HepG2 (cell line): Measurements from ENCODE around the gene PSMB10. TPM values are rescaled to one million over a fixed set of nuclear protein-coding genes. Genes with fewer than 3 reads are reported as not detected.

Source experiments
- ARNT2 ChIP-seq: sonication (generic); formaldehyde crosslinking; IDR thresholded peaks from 2 replicates; pipeline ENCODE4 v1.8.0; 2022; ENCODE audit warnings: mild to moderate bottlenecking, low read depth, missing genetic modification reagents, moderate library complexity
- ASH2L ChIP-seq: fragments of 300-600, 200-600 bp; sonication (generic); IDR thresholded peaks from 2 replicates; pipeline ENCODE4 v1.7.0; 2017; ENCODE audit warnings: low read depth, mild to moderate bottlenecking, moderate library complexity, mixed read lengths, low read length; ENCODE audit not compliant: insufficient read length
- ELF3 ChIP-seq: IDR thresholded peaks from 2 replicates; pipeline ENCODE4 v1.6.1; 2016; ENCODE audit warnings: missing genetic modification reagents, missing compliant biosample characterization
- FOSL1 ChIP-seq: sonication (generic); formaldehyde crosslinking; IDR thresholded peaks from 2 replicates; pipeline ENCODE4 v1.9.0; 2021; ENCODE audit warnings: missing genetic modification reagents, borderline replicate concordance
- GABPB1 ChIP-seq: IDR thresholded peaks from 2 replicates; pipeline ENCODE4 v1.6.1; 2016; ENCODE audit warnings: mild to moderate bottlenecking, missing genetic modification reagents, moderate library complexity, missing compliant biosample characterization
- GATAD1 ChIP-seq: IDR thresholded peaks from 2 replicates; pipeline ENCODE4 v1.6.1; 2016; ENCODE audit warnings: missing genetic modification reagents, missing compliant biosample characterization
- GATAD2A ChIP-seq: IDR thresholded peaks from 2 replicates; pipeline ENCODE4 v1.6.1; 2016
- GTF2F1 ChIP-seq: fragments of 150-350 bp; IDR thresholded peaks from 2 replicates; pipeline ENCODE4 v1.6.1; 2014; ENCODE audit warnings: low read length
- HNRNPH1 ChIP-seq: fragments of 200-400 bp; formaldehyde crosslinking; optimal IDR thresholded peaks from 2 replicates; pipeline ENCODE3; 2017; ENCODE audit warnings: mild to moderate bottlenecking, low read depth, low read length
- HOXA3 ChIP-seq: sonication (generic); formaldehyde crosslinking; IDR thresholded peaks from 2 replicates; pipeline ENCODE4 v1.5.0; 2020; ENCODE audit warnings: missing genetic modification reagents
- MYC ChIP-seq: sonication (generic); formaldehyde crosslinking; IDR thresholded peaks from 2 replicates; pipeline ENCODE4 v1.9.0; 2021; ENCODE audit warnings: missing genetic modification reagents, borderline replicate concordance
- NBN ChIP-seq: fragments of 450-650 bp; conservative IDR thresholded peaks from 2 replicates; pipeline ENCODE4 v1.6.1; 2017
- SIN3B ChIP-seq: fragments of 150-350 bp; IDR thresholded peaks from 2 replicates; pipeline ENCODE4 v1.6.1; 2014; ENCODE audit warnings: low read length
- SMC3 ChIP-seq: IDR thresholded peaks from 2 replicates; pipeline ENCODE4 v1.6.1; 2011; ENCODE audit warnings: low read length, improper control_type of control experiment
- STAG1 ChIP-seq: sonication (generic); formaldehyde crosslinking; IDR thresholded peaks from 2 replicates; pipeline ENCODE4 v1.4.0; 2020; ENCODE audit warnings: missing genetic modification reagents
- TCF7 ChIP-seq: sonication (generic); IDR thresholded peaks from 2 replicates; pipeline ENCODE4 v1.6.1; 2016; ENCODE audit warnings: antibody characterized with exemption, low read depth
- THAP8 ChIP-seq: sonication (generic); formaldehyde crosslinking; IDR thresholded peaks from 2 replicates; pipeline ENCODE4 v1.5.1; 2020; ENCODE audit warnings: missing genetic modification reagents, mild to moderate bottlenecking, borderline replicate concordance
- ZKSCAN8 ChIP-seq: IDR thresholded peaks from 2 replicates; pipeline ENCODE4 v1.6.1; 2016; ENCODE audit warnings: borderline replicate concordance, missing genetic modification reagents, missing compliant biosample characterization
- ZNF160 ChIP-seq: sonication (generic); formaldehyde crosslinking; IDR thresholded peaks from 2 replicates; pipeline ENCODE4 v1.8.0; 2022; ENCODE audit warnings: mild to moderate bottlenecking, inconsistent platforms, missing genetic modification reagents
- ZNF232 ChIP-seq: sonication (generic); formaldehyde crosslinking; IDR thresholded peaks from 2 replicates; pipeline ENCODE4 v1.4.0; 2020; ENCODE audit warnings: missing genetic modification reagents, borderline replicate concordance
- ZNF281 ChIP-seq: sonication (generic); formaldehyde crosslinking; IDR thresholded peaks from 2 replicates; pipeline ENCODE4 v1.4.0; 2020; ENCODE audit warnings: missing genetic modification reagents, borderline replicate concordance
- ZNF382 ChIP-seq: sonication (generic); formaldehyde crosslinking; IDR thresholded peaks from 2 replicates; pipeline ENCODE4 v1.5.0; 2020; ENCODE audit warnings: missing genetic modification reagents, mild to moderate bottlenecking, borderline replicate concordance
- ZNF414 ChIP-seq: sonication (generic); formaldehyde crosslinking; IDR thresholded peaks from 2 replicates; pipeline ENCODE4 v1.5.0; 2020; ENCODE audit warnings: missing genetic modification reagents
- ZNF501 ChIP-seq: sonication (generic); formaldehyde crosslinking; IDR thresholded peaks from 2 replicates; pipeline ENCODE4 v1.5.1; 2020; ENCODE audit warnings: mild to moderate bottlenecking, moderate library complexity, missing genetic modification reagents
- ZNF572 ChIP-seq: sonication (generic); formaldehyde crosslinking; IDR thresholded peaks from 2 replicates; pipeline ENCODE4 v1.5.1; 2020; ENCODE audit warnings: mild to moderate bottlenecking, missing genetic modification reagents
- ZNF660 ChIP-seq: sonication (generic); formaldehyde crosslinking; IDR thresholded peaks from 2 replicates; pipeline ENCODE4 v1.5.1; 2020; ENCODE audit warnings: mild to moderate bottlenecking, low read depth, missing genetic modification reagents, borderline replicate concordance
- ZNF724P ChIP-seq: sonication (generic); formaldehyde crosslinking; IDR thresholded peaks from 2 replicates; pipeline ENCODE4 v1.8.0; 2022; ENCODE audit warnings: missing genetic modification reagents, borderline replicate concordance
- ZNF768 ChIP-seq: sonication (generic); formaldehyde crosslinking; IDR thresholded peaks from 2 replicates; pipeline ENCODE4 v1.4.0; 2020; ENCODE audit warnings: missing genetic modification reagents
- ZNF784 ChIP-seq: sonication (generic); formaldehyde crosslinking; IDR thresholded peaks from 2 replicates; pipeline ENCODE4 v1.5.1; 2020; ENCODE audit warnings: missing genetic modification reagents, mild to moderate bottlenecking, borderline replicate concordance
- ZSCAN30 ChIP-seq: sonication (generic); formaldehyde crosslinking; IDR thresholded peaks from 2 replicates; pipeline ENCODE4 v1.5.0; 2020; ENCODE audit warnings: mild to moderate bottlenecking, missing genetic modification reagents
- polyA plus RNA-seq, 8 experiments: library from polyadenylated mRNA; depleted of rRNA in 3 of 8; stranded (reverse) in 7 of 8; unstranded in 1 of 8; fragments of >200 nt; fragmentation: Illumina TruSeq in 4 of 8; extraction: Trizol in 4 of 8; gene quantifications; 2 replicates each; pipeline versions ENCODE4 v1.2.1 to v1.2.3, GENCODE V29; 2011 to 2016; ENCODE audit warnings: low read depth in 4 of 8, missing spikeins in 1 of 8, mixed read lengths in 1 of 8; ENCODE audit not compliant: insufficient read depth in 1 of 8
- total RNA-seq, 5 experiments: library from RNA; depleted of rRNA; stranded (reverse); fragments of >200 nt; fragmentation: Illumina TruSeq; extraction: Trizol; gene quantifications; 2 replicates each; pipeline ENCODE4 v1.2.3, GENCODE V29; 2016; ENCODE audit warnings: low read depth in 1 of 5

PSMB10 gene
- total and polyA plus RNA-seq, 2 of the 13 experiments (the other 11 are each of a cell fraction or from before 2014, with no cell fraction given): 12.7 to 65.9 TPM

- TF ChIP-seq MYC (CRISPR knock-in tag): peak; percentile 54; the same call in 1 of the 2 replicates
- no peak for TF ChIP-seq ZNF160 (CRISPR knock-in tag)
- no peak for TF ChIP-seq ZNF281 (CRISPR knock-in tag)
- TF ChIP-seq ARNT2 (CRISPR knock-in tag): 0 out of 2 replicates have a peak, but pooled peaks have one; percentile 59
- TF ChIP-seq HOXA3 (CRISPR knock-in tag): peak; percentile 14; the same call in 1 of the 2 replicates
- 0 out of 2 replicates have a peak, but pooled peaks have one; percentile 31 for TF ChIP-seq ZNF572 (CRISPR knock-in tag)
- TF ChIP-seq ZNF724P (CRISPR knock-in tag): 0 out of 2 replicates have a peak, but pooled peaks have one; percentile 82
- no peak for TF ChIP-seq ZNF414 (CRISPR knock-in tag)
- TF ChIP-seq SMC3: peak; percentile 21; the same call in 1 of the 2 replicates
- TF ChIP-seq FOSL1 (CRISPR knock-in tag): no peak
- TF ChIP-seq ZNF784 (CRISPR knock-in tag): no peak
- TF ChIP-seq ZNF382 (CRISPR knock-in tag): no peak
- no peak for TF ChIP-seq ZSCAN30 (CRISPR knock-in tag)
- TF ChIP-seq SIN3B: no peak
- no peak for TF ChIP-seq TCF7
- no peak for TF ChIP-seq GTF2F1
- no peak for TF ChIP-seq ZNF501 (CRISPR knock-in tag)
- no peak for TF ChIP-seq ELF3 (CRISPR knock-in tag)
- TF ChIP-seq THAP8 (CRISPR knock-in tag): no peak
- TF ChIP-seq ZNF660 (CRISPR knock-in tag): no peak
- no peak for TF ChIP-seq GATAD1 (CRISPR knock-in tag)
- no peak; the same call in 1 of the 2 replicates for TF ChIP-seq ZNF768
- TF ChIP-seq NBN: no peak
- 0 out of 2 replicates have a peak, but pooled peaks have one; percentile 23 for TF ChIP-seq ZKSCAN8 (CRISPR knock-in tag)
- TF ChIP-seq HNRNPH1: no peak
- TF ChIP-seq ZNF232 (CRISPR knock-in tag): peak; percentile 47; the same call in 1 of the 2 replicates
- TF ChIP-seq STAG1: peak; percentile 74
- TF ChIP-seq GATAD2A (CRISPR knock-in tag): peak; percentile 41; the same call in 1 of the 2 replicates
- 0 out of 2 replicates have a peak, but pooled peaks have one; percentile 15 for TF ChIP-seq GABPB1 (CRISPR knock-in tag)
- TF ChIP-seq ASH2L: no peak
These were observed 5.5 kb upstream of the PSMB10 start (continued) for GRCh38 chr16:67942200-67942509.
